ENCODE results near the gene ZNF577.

DNA sequence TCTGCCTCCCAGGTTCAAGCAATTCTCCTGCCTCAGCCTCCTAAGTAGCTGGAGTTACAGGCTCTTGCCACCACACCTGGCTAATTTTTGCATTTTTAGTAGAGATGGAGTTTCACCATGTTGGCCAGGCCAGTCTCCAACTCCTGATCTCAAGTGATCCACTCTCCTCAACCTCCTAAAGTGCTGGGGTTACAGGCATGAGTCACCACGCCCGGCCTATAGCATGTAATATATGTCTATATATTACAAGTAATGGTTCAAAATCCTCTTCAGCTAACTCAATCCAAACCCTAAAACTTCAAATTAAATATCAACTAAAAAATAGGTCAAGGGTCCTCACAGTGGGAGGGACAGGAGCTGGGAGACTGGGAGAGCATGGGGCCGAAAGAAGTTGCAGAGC lies 64.8 kb downstream of the ZNF577 start:
- TF ChIP-seq POLR2AphosphoS5 (IDR thresholded peaks at IDR 0.05; ENCODE audit: low read depth, low read length), result no peak
- TF ChIP-seq, protein P1, sequence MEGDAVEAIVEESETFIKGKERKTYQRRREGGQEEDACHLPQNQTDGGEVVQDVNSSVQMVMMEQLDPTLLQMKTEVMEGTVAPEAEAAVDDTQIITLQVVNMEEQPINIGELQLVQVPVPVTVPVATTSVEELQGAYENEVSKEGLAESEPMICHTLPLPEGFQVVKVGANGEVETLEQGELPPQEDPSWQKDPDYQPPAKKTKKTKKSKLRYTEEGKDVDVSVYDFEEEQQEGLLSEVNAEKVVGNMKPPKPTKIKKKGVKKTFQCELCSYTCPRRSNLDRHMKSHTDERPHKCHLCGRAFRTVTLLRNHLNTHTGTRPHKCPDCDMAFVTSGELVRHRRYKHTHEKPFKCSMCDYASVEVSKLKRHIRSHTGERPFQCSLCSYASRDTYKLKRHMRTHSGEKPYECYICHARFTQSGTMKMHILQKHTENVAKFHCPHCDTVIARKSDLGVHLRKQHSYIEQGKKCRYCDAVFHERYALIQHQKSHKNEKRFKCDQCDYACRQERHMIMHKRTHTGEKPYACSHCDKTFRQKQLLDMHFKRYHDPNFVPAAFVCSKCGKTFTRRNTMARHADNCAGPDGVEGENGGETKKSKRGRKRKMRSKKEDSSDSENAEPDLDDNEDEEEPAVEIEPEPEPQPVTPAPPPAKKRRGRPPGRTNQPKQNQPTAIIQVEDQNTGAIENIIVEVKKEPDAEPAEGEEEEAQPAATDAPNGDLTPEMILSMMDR (IDR thresholded peaks at IDR 0.05), result no peak
- no peak for TF ChIP-seq TCF7L2 (IDR thresholded peaks at IDR 0.05; ENCODE audit: low read depth, low read length)
- TF ChIP-seq, protein P2, sequence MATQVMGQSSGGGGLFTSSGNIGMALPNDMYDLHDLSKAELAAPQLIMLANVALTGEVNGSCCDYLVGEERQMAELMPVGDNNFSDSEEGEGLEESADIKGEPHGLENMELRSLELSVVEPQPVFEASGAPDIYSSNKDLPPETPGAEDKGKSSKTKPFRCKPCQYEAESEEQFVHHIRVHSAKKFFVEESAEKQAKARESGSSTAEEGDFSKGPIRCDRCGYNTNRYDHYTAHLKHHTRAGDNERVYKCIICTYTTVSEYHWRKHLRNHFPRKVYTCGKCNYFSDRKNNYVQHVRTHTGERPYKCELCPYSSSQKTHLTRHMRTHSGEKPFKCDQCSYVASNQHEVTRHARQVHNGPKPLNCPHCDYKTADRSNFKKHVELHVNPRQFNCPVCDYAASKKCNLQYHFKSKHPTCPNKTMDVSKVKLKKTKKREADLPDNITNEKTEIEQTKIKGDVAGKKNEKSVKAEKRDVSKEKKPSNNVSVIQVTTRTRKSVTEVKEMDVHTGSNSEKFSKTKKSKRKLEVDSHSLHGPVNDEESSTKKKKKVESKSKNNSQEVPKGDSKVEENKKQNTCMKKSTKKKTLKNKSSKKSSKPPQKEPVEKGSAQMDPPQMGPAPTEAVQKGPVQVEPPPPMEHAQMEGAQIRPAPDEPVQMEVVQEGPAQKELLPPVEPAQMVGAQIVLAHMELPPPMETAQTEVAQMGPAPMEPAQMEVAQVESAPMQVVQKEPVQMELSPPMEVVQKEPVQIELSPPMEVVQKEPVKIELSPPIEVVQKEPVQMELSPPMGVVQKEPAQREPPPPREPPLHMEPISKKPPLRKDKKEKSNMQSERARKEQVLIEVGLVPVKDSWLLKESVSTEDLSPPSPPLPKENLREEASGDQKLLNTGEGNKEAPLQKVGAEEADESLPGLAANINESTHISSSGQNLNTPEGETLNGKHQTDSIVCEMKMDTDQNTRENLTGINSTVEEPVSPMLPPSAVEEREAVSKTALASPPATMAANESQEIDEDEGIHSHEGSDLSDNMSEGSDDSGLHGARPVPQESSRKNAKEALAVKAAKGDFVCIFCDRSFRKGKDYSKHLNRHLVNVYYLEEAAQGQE (IDR thresholded peaks at IDR 0.05; ENCODE audit: insufficient read depth in 1 of 2, low read depth in 2 of 2, low read length in 1 of 2), result no peak

Data from Panc1 (cell line).